T-helper 22 cell (primary cell): Measurements from ENCODE around the gene ITPR3.

Source experiments
- DNase-seq: peaks from one replicate; pipeline ENCODE4 v3.0.0-alpha.2; 2020; ENCODE audit warnings: low read depth

Gene ITPR3

DNA sequence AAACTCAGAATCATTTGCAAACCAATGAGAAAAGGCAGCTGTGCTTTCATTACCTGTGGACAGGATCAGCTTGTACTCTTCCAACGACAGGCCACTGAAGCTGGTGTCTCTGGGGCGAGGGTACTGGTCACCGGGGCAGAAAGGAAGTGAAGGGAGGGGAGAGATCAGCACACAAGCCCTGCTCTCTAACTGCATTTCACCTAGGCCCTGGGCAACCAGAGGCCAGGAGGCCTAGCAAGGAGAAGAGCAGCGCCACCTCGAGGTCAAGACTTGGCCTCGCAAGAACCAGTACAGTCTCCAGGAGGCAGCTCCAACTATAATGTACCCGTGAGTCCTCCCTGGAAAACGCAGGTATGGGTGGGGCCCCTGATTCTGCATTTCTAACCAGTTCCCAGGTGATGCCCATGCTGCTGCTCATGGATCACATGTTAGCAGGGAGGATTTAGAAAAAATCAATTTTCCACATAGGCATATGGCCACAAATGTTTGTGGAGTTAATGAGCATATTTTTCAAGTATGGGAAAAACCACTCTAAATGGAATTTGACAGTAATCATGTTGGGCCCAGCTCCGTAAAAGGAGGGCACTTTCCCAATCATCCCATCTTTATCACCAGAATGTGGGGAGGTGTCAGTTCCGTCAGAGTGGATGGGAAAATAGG lies 79.4 kb downstream of the ITPR3 start:
- peak; percentile 46 for DNase-seq

GRCh38 chr6:33702345-33702977 lies 81.3 kb downstream of the ITPR3 start:
- DNase-seq = no peak

DNA sequence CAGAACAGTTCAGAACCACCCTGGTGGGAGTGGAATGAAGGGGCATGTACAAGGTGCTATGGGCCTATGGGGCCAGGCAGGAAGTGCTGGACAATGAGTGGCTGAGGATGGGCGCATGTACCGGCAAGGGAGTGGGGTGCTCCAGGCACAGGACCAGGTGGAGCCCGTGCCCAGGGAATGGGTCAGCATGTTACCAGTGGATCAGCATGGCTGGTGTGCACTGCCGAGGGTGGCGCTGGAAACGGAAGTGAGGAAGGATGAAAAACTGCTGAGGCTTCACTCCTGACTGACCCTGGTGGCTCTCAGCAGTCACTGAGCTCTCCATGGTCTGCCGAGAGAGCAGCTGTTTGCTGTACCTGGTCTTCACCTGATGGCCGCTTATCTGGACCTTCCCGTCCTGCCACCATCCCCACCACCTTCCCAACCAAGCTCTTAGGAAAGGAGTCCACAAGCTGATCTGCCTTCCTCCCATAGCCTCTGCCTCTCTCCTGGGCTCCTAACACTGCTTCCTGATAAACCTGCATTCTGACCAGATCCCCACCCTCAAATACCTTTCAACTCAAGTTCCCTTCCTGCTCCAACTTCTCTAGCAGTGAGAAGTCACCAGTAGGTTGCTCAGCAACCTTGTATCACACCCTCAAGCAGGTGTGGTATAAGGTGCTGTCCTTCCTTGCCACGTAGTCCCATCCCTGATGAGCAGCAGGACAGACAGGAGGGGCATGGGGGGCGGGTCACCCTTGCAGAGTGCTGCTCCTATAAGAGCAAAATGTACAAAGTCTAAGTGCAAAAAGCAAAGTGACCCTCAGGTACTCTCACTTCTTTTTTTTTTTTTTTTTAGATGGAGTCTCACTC lies 83.3 kb downstream of the ITPR3 start:
- no peak for DNase-seq

DNA sequence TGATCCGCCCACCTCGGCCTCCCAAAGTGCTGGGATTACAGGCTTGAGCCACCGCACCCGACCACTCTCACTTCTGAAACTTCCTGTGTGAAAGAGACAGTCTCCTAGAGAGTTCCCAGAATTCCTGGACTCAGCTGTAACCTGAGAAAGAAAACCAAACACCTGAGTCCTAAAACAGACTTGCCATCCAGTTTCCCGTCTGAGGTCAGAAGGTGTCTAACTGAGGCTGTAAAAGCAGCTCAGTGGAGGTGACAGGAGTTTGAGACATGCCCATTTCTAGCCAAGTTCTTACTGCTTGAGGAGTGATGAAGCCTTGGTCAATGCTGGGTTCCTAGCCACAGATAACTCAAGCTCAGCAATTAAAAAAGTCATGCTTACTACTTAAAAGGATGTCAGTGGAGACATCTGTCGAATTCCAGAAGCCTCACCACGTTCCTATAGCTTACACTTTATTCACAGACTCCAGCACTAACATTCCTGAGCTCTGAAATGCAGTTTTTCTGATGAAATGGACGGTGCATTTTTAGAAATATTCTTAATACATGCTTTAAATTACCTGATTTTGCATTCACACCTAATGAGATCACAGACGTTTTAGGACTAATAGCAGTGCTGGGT lies 84.3 kb downstream of the ITPR3 start:
- no peak for DNase-seq

DNA sequence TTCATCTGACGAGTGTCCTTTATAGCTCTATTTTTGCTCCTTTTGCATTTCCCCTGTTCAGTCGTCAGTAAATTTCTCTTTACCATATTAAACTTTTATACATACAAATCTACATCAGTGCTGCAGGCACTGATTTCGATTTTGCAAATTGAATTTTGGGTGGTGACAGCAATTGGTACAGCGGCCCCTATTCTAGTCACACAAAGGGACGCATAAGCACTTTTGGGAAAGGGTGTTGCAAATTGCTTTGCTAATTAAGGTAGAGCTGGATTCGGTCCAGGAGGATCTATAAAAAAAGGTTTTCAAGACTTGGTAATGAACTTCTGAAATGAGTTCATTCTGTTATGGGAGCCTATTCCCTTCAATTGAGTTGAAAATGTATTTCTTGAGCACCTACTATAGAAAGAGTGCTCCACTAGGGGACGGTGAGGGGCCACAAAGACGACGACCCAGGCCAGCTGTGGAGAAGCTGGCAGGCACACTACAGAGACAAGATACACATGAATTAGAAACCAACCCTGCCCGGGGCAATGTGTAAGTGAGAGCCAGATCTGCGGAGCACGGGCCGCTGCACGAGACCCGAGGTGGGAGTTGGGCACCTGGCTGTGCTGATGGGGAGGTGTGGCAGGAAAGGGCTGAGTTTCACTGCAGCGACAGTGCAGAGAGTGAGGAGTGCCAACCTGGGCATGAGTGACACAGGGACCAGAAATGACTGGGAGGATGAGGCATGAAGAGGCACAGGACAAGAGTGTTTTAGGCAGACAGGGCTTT lies 85.0 kb downstream of the ITPR3 start:
- DNase-seq = no peak

- DNase-seq = no peak
Measured at GRCh38 chr6:33707771-33708170, 86.6 kb downstream of the ITPR3 start.

GRCh38 chr6:33708516-33709204 lies 87.5 kb downstream of the ITPR3 start:
- DNase-seq = no peak

GRCh38 chr6:33709605-33710295 lies 88.6 kb downstream of the ITPR3 start:
- no peak for DNase-seq

GRCh38 chr6:33710296-33711121 lies 89.4 kb downstream of the ITPR3 start:
- no peak for DNase-seq

GRCh38 chr6:33711140-33712129 lies 90.3 kb downstream of the ITPR3 start, which contains the start of gene UQCC2:
TSS of gene UQCC2 (minus strand) at chr6:33711700. CDS start at chr6:33711686, 14 bp downstream.
- peak; percentile 94 for DNase-seq

DNA sequence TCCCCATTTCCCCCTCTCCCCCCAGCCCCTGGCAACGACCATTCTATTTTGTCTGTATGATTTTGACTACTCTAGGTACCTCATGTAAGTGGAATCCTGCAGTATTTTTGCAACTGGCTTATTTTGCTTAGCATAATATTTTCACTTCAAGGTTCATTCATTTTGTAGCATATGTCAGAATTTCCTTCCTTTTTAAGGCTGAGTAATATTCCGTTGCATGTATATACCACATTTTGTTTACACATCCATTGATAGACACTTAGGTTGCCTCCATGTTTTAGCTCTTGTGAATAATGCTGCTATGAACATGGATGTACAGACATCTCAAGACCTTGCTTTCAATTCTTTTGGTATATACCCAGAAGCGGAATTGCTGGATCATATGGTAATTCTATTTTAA lies 91.8 kb downstream of the ITPR3 start:
- DNase-seq = no peak

GRCh38 chr6:33713786-33714185 lies 92.7 kb downstream of the ITPR3 start:
- no peak for DNase-seq

DNA sequence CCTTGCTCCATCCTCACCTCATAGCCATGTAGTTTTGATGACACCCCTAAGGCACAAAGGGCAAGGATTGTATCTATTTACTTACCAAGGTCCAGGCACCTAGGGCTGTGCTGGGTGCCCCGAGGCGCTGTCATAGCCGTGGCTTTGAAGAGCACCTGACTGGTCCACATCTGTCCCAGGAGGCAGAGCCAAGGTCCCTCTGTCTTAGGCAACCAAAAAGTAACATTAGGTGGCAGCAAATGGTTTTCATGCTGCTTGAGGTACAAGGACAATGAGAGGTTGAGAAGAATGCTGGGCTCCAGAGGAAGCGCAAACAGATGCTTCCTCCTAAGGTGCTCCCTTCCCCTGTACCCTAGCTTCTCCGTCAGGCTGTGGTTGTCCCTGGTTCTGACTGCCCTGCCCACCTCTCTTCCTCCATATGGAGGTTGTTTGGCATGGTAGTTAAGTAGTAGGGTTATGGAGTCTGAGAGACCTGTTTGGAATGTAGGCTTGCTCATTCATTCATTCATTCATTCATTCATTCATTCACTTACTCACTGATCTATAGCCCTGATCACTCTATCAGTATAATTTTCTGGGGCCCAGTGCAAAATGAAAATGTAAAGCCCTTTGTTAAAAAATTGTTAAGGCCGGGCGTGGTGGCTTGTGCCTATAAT lies 93.4 kb downstream of the ITPR3 start:
- DNase-seq = no peak

GRCh38 chr6:33716379-33716778 lies 95.3 kb downstream of the ITPR3 start:
- DNase-seq = no peak

GRCh38 chr6:33716890-33717632 lies 95.9 kb downstream of the ITPR3 start:
- no peak for DNase-seq

DNA sequence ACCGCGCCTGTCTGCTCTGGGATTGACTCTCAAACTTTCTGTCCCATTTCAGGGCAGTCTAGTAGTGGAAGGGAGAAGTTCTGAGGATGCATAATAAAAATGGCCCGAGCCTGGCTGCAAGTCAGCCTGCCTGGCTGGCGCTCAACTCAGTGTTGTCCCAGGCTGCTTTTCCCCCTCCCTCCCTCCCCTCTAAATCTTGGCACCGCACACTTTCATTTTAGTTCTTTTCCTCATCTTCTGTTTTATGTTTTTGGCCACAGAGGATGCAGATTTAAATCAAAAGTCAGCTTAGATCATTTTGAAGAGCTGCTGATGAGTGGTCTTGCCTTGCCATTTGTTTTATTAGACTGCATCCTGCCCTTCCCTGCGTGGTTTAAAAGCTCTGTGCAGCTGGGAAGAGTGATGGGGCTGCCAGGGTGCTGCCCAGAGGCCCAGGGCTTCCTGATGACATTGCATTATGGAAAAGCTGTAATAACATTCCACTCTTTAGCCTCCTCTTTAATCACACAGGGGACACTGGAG lies 96.9 kb downstream of the ITPR3 start:
- no peak for DNase-seq

DNA sequence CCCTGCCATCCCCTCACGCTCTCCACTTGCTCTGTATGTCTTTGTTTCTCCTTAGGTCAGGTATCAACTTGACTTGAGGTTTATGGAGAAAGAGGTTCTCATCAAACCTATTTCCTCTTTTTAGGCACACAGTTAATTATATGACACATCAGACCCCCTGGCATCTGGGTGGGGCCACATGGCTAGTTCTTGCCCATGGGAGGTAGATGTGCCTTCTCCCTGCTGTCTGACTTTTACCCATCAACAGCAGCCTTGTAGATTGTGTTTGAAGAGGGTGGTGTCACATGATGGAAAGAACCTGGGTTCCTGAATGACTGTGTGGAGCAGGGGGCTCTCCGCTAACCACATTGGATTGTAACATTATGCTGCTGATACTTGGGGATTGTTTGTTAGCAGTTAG lies 97.6 kb downstream of the ITPR3 start:
- DNase-seq = no peak
